Left ventricle myocardium superior (tissue), 1 donor: ENCODE results near the gene C18orf63. TPM values are rescaled to one million over a fixed set of nuclear protein-coding genes. Genes with fewer than 3 reads are reported as not detected.

Experiments used
- ATAC-seq: fragments of 200-7000 bp; cut with Tn5 transposase; one replicate; pipeline ENCODE4 v1.9.1; 2020; ENCODE audit warnings: mild to moderate bottlenecking, moderate library complexity
- DNase-seq: peaks from one replicate; pipeline ENCODE4 v3.0.0-alpha.2; 2020
- intact Hi-C: fragments of 100-400 bp; cut with micrococcal nuclease; formaldehyde crosslinking; loops from one replicate; pipeline ENCODE4 v1.11.0; 2022
- total RNA-seq: library from RNA; stranded (reverse); fragmentation: NEBNext Ultra II Directional; extraction: Animal tissue kit (Norgen Biotek cat#: 25700); gene quantifications from one replicate; pipeline ENCODE4 v1.2.1, GENCODE V29; 2021
- donor health status: DM: no; HTN: yes; CAD: no; lungs with severe emphysema.

C18orf63 gene
- total RNA-seq, 1 donor from 2014 or later: not detected

GRCh38 chr18:74360852-74361655 lies 45.4 kb downstream of the C18orf63 start:
- no peak for ATAC-seq
- intact Hi-C loops: no loop called here

GRCh38 chr18:74367905-74368304 lies 52.3 kb downstream of the C18orf63 start:
- DNase-seq (peak; percentile 60), ATAC-seq (peak; percentile 96)
- intact Hi-C loops: no loop called here

More at GRCh38 chr18:74360852-74361655, 45.4 kb downstream of the C18orf63 start:
- no peak for DNase-seq

- ATAC-seq (no peak), DNase-seq (no peak)
- intact Hi-C loops: no loop called here
These were observed 53.5 kb downstream of the C18orf63 start for GRCh38 chr18:74368901-74369705.

GRCh38 chr18:74370115-74370514 lies 54.5 kb downstream of the C18orf63 start:
- ATAC-seq (peak; percentile 23), DNase-seq (no peak)
- intact Hi-C loops: no loop called here

DNA sequence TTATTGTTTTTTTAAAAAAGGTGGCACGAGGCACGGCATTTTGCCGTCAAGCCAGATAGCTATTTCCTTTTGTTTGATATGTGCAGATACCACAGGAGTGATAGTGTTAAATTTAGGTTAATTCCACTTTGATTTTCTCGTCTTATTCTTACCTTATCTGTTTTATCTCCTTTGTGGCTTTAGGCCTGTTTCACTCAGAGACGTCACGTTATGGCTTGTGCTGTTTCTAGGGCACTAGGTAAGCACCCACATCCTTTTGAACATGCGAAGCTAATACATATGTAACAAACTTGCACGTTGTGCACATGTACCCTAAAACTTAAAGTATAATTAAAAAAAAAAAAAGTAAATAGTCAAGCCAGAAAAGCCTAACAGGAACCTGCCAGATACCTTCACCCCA lies 57.8 kb downstream of the C18orf63 start:
- intact Hi-C loops: no loop called here

DNA sequence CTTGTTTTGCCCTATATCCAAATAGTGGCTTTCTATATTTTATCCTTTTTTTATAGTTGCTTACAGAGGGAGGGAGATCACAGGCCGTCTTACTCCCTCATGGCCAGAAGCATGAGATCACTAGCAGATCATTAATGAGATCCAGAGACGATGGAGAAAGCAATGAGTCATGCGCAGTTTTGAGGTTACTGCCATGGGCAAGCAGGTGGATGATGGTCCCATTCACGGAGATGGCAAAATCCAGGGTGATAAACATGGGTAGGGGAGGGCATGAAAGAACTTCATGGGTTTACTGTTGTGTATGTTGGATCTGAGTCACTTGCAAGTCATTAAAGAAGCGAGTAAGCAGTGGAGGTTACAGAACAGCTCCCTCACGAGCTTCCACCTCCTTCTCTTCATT lies 60.4 kb downstream of the C18orf63 start:
- intact Hi-C loops: no loop called here
- DNase-seq: no peak
- ATAC-seq: peak; percentile 30

More for the DNA sequence above, 57.8 kb downstream of the C18orf63 start:
- no peak for DNase-seq
- no peak for ATAC-seq

GRCh38 chr18:74376523-74376922 lies 60.9 kb downstream of the C18orf63 start:
- DNase-seq: no peak
- intact Hi-C loops: no loop called here
- no peak for ATAC-seq

- no peak for ATAC-seq
- intact Hi-C loops: no loop called here
- DNase-seq: no peak
These were observed 62.1 kb downstream of the C18orf63 start for GRCh38 chr18:74377776-74378175.

- intact Hi-C loops: no loop called here
- ATAC-seq: peak; percentile 54
- DNase-seq: no peak
These were observed 62.6 kb downstream of the C18orf63 start for GRCh38 chr18:74378179-74378682.

DNA sequence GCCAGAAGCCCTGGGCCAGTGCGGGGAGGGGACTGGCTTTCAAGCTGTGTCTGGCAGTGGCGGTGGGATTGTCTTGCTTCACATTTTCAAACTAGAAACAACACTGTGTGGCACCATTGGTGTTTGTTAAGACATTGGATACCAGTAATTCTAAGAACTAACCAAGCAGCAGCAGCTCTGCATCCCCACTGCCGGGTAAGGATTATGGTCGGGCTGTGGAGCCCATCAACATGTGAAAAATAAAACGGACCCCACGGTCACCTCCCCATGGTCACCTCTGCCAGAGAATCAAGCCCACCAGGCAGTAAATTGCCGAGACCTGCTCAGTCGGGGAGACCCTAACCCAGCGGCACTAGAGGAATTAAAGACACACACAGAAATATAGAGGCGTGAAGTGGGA lies 65.3 kb downstream of the C18orf63 start:
- intact Hi-C loops: no loop called here
- DNase-seq (no peak), ATAC-seq (no peak)

- intact Hi-C loops: no loop called here
- no peak for ATAC-seq
- DNase-seq: no peak
These were observed 66.1 kb downstream of the C18orf63 start for GRCh38 chr18:74381621-74382295.

- ATAC-seq: no peak
- DNase-seq: no peak
- intact Hi-C loops: no loop called here
These were observed 66.9 kb downstream of the C18orf63 start for GRCh38 chr18:74382481-74383017.

GRCh38 chr18:74387383-74387782 lies 71.7 kb downstream of the C18orf63 start:
- no peak for ATAC-seq
- intact Hi-C loops: no loop called here
- DNase-seq: no peak

DNA sequence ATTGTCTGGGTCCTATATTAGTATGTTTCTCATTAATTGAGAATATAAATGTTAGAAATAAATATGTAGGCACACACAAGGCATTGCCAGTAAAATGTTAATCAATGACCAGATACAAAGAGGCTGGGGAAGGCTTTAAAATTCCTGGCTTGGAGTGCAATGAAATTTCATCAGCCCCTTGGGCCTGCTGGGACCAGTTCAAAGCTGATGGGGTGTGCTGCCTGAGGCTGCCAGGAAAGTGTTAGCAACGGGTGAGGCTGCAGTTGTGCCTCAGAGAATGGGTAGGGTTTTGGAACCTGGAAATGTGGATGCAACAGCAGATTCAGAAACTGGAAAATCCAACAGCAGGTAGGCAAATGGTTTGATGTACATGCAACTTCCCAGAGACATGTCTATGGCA lies 72.6 kb downstream of the C18orf63 start:
- intact Hi-C loops: no loop called here
- DNase-seq: no peak
- ATAC-seq: no peak

DNA sequence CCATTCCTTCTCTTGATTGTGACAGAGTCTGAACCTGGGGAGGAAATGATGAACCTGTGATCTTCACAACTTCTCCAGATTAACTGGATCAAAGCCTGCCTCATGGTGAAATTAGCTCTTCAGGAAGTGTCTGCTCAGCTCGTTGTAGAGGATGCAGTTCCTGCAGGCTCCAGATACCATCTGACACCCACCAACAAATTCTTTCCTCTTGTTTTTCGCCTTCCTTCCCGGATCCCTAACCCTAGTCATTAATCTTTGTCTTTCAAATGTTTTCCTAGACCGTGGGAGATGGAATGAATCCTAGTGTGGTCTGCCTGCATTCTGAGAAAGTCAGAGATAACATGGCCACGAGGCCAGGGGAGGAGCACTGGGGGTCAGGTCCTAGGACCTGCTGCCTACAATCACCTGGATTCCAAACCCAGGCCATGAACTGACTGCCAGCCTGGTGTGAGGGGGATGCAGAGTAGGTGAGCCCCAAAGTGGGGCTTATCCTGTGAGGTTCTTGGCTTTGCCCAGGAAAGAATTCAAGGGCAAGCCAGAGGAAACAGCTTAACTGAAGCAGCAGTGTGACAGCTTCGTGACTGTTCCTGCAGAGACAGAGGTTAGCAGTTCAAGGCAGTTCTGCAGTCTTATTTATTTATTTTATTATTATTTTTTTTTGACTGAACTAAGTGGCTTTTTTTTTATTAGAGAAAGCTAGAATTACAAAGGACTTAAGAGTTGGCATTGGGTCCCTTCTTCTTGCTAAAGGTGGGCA lies 73.7 kb downstream of the C18orf63 start:
- intact Hi-C loops: no loop called here
- no peak for DNase-seq
- no peak for ATAC-seq

DNA sequence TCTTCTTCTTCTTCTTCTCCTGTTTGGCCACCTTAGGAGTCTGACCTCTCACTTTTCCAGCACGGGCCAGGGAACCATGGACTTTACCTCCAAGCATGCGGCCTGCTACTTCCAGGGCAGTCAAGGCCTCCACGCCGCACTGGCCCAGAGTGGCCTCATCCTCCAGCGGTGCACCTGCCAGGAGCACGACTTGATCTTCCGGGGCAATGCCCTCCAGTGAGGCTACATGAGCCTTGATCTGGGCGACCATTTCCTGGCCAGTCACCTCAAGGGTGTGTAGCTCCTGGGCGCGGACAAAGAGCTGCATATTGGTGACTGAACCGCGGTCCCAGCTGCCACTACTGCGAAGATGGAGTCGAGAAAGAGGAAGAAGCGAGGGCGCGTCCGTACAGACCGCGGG lies 74.4 kb downstream of the C18orf63 start:
- intact Hi-C loops: no loop called here
- ATAC-seq (no peak), DNase-seq (no peak)

- intact Hi-C loops: no loop called here
- ATAC-seq: no peak
These were observed 75.3 kb downstream of the C18orf63 start for GRCh38 chr18:74390900-74391299.

GRCh38 chr18:74392323-74392722 lies 76.7 kb downstream of the C18orf63 start:
- DNase-seq (no peak), ATAC-seq (no peak)
- intact Hi-C loops: no loop called here

More at GRCh38 chr18:74390900-74391299, 75.3 kb downstream of the C18orf63 start:
- DNase-seq: no peak

GRCh38 chr18:74395006-74395405 lies 79.4 kb downstream of the C18orf63 start:
- intact Hi-C loops: no loop called here
- DNase-seq (no peak), ATAC-seq (no peak)
